Activated CD8-positive, alpha-beta T cell treated with anti-CD3 and anti-CD28 coated beads for 36 hours (primary cell): ENCODE data around the gene NUP88. TPM values are rescaled to one million over a fixed set of nuclear protein-coding genes. Genes with fewer than 3 reads are reported as not detected.

ENCODE experiments used
- ATAC-seq: fragments of 200-7000 bp; cut with Tn5 transposase; one replicate; pipeline ENCODE4 v1.10.0; 2021; ENCODE audit warnings: mild to moderate bottlenecking, moderate library complexity
- CTCF ChIA-PET: fragments of 350-600 bp; sonication (Branson Sonifier 250); formaldehyde crosslinking; loops from one replicate; lab custom pipeline; 2021; ENCODE audit warnings: antibody characterized with exemption; lab: Charles Lee
- POLR2A ChIA-PET: fragments of 350-600 bp; sonication (Branson Sonifier 250); formaldehyde crosslinking; loops from one replicate; lab custom pipeline; 2021; ENCODE audit warnings: antibody characterized with exemption; lab: Charles Lee
- DNase-seq: peaks from one replicate; pipeline ENCODE4 v3.0.0-alpha.2; 2020
- H3K27ac Mint-ChIP-seq: one replicate; pipeline ENCODE4 v1.8.0; 2021; ENCODE audit warnings: mild to moderate bottlenecking, mixed read lengths
- H3K27me3 Mint-ChIP-seq: one replicate; pipeline ENCODE4 v1.8.0; 2021; ENCODE audit warnings: mixed read lengths
- H3K36me3 Mint-ChIP-seq: one replicate; pipeline ENCODE4 v1.8.0; 2021; ENCODE audit warnings: low read depth, mixed read lengths
- H3K4me1 Mint-ChIP-seq: one replicate; pipeline ENCODE4 v1.8.0; 2021; ENCODE audit warnings: low read depth, mixed read lengths
- H3K4me3 Mint-ChIP-seq: one replicate; pipeline ENCODE4 v1.8.0; 2021; ENCODE audit warnings: mild to moderate bottlenecking, moderate library complexity, mixed read lengths
- H3K9me3 Mint-ChIP-seq: one replicate; pipeline ENCODE4 v1.8.0; 2021; ENCODE audit warnings: mixed read lengths
- intact Hi-C: fragments of 100-400 bp; cut with micrococcal nuclease; formaldehyde crosslinking; loops from one replicate; pipeline ENCODE4 v1.10.0; 2022
- total RNA-seq, 2 experiments: library from RNA; stranded (reverse); gene quantifications; one replicate each; pipeline ENCODE4 v1.2.3, GENCODE V29; 2021
- TF ChIP-seq, protein P1 (sequence below): fragments of 200-600 bp; IDR thresholded peaks from one replicate; pipeline ENCODE4 v1.8.0; 2022; ENCODE audit warnings: antibody characterized with exemption, mild to moderate bottlenecking

Gene NUP88
- total RNA-seq, 2 experiments from 2014 or later = 140 to 141 TPM

DNA sequence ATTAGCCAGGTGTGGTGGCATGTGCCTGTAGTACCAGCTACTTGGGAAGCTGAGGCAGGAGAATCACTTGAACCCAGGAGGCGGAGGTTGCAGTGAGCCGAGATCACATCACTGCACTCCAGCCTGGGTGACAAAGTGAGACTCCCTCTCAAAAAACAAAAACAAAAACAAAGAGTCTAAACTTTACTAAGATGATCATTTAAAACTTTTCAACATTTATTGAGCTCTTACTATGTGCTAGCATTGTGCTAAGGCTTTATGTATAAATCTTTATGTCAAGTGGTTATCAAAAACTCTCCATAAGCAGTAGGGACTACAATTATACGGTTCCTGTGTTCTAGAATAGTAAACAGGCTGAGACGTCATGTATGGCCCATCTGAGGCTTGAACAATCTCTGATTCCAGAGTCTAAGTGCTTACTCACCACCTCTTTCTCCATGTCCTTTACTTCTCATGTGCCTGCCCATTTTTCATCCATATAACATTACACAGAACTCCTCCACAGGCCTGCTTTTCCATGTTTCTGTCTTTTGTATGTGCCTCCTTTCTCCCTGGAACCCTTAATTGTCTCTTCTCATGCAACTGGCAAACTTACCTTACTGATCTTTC is 66.7 kb downstream of the NUP88 start:
- ChIA-PET CTCF (interaction anchor here (1.1 kb wide), 1 partner anchor 39 kb away, joined by 3 read pairs; no protein-coding TSS in a partner anchor), POLR2A (no interaction called here)
- Mint-ChIP-seq H3K27me3 (no peaks in the 10 kb centered on the region), H3K36me3 (peaks cover 29% of the 10 kb centered on the region), H3K4me1 (no peaks in the 10 kb centered on the region), H3K4me3 (no peak overlapping the region), H3K9me3 (no peaks in the 10 kb centered on the region), H3K27ac (peak overlapping the region; percentile 4)
- TF ChIP-seq, protein P1, sequence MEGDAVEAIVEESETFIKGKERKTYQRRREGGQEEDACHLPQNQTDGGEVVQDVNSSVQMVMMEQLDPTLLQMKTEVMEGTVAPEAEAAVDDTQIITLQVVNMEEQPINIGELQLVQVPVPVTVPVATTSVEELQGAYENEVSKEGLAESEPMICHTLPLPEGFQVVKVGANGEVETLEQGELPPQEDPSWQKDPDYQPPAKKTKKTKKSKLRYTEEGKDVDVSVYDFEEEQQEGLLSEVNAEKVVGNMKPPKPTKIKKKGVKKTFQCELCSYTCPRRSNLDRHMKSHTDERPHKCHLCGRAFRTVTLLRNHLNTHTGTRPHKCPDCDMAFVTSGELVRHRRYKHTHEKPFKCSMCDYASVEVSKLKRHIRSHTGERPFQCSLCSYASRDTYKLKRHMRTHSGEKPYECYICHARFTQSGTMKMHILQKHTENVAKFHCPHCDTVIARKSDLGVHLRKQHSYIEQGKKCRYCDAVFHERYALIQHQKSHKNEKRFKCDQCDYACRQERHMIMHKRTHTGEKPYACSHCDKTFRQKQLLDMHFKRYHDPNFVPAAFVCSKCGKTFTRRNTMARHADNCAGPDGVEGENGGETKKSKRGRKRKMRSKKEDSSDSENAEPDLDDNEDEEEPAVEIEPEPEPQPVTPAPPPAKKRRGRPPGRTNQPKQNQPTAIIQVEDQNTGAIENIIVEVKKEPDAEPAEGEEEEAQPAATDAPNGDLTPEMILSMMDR = no peak
- intact Hi-C loops = no loop called here
- no peak for DNase-seq
- ATAC-seq = no peak

DNA sequence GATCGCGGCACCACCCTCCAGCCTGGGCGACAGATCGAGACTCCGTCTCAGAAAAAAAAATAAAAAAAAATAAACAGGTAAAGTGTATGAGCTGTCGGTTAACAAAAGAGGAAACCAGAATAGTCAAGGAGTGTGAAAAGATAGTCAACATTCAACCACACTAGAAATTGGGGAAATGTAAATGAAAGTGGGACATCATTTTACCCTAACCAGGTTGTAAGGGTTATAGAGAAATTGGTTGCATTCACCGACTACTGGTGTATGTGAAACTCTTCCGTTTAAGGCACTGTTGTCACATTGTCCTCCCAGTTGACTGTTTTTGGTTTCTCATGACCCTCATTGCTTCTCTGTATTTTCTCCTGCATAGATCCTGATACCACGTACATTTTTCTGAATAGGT is 74.5 kb downstream of the NUP88 start:
- H3K36me3 Mint-ChIP-seq = peaks cover 15% of the 10 kb centered on the region
- H3K4me3 Mint-ChIP-seq = no peak overlapping the region
- H3K27me3 Mint-ChIP-seq = no peaks in the 10 kb centered on the region
- H3K27ac Mint-ChIP-seq = peak overlapping the region; percentile 2
- CTCF ChIA-PET = no interaction called here
- TF ChIP-seq, protein P1 = no peak
- H3K9me3 Mint-ChIP-seq = no peaks in the 10 kb centered on the region
- intact Hi-C loops = no loop called here
- ATAC-seq = no peak
- H3K4me1 Mint-ChIP-seq = no peaks in the 10 kb centered on the region
- no peak for DNase-seq
- POLR2A ChIA-PET = interaction anchor here (0.6 kb wide), 1 partner anchor 149 kb away, joined by 3 read pairs; no protein-coding TSS in a partner anchor

Other genes starting within 250 kb of the NUP88 start
- gene ZNF594, start 227.8 kb downstream of the NUP88 start, total RNA-seq = 1 to 10 TPM; 7.7 to 8.7 TPM
- gene SCIMP, start 184.8 kb downstream of the NUP88 start, total RNA-seq = under 1 TPM; 0.13 to 0.54 TPM
- 10 to 100 TPM; 58.7 to 60.6 TPM for gene RABEP1, start 137.4 kb downstream of the NUP88 start, total RNA-seq
- 10 to 100 TPM; 56.9 to 61.4 TPM for gene RPAIN, start 520 bp upstream of the NUP88 start, total RNA-seq
- gene C1QBP, start 19.5 kb upstream of the NUP88 start, total RNA-seq = 100 to 1,000 TPM; 463 to 470 TPM
- gene DHX33, start 49.3 kb upstream of the NUP88 start, total RNA-seq = 10 to 100 TPM; 30.9 to 32.5 TPM
- 10 to 100 TPM; 43.4 to 45.8 TPM for gene DERL2, start 66.5 kb upstream of the NUP88 start, total RNA-seq
- gene MIS12, start 66.9 kb upstream of the NUP88 start, total RNA-seq = 10 to 100 TPM; 30.3 to 35.0 TPM
- 10 to 100 TPM; 26.0 to 28.2 TPM for gene NLRP1, start 164.8 kb upstream of the NUP88 start, total RNA-seq